IPS-20b (cell line): ENCODE data around the gene SPDYC.
"Not testable (repeated sequence)": the region's sequence is repeated elsewhere in the genome, so short reads cannot be mapped to it uniquely, and the experiment has no call there.

Source experiments
- H3K27ac ChIP-seq: one replicate; pipeline ENCODE4 v1.5.1; 2013; ENCODE audit warnings: low read length
- H3K27me3 ChIP-seq: 2 replicates; pipeline ENCODE4 v1.6.1; 2013; ENCODE audit warnings: mild to moderate bottlenecking, low read length, inconsistent platforms; ENCODE audit not compliant: insufficient read depth
- H3K36me3 ChIP-seq: 2 replicates; pipeline ENCODE4 v1.6.1; 2013; ENCODE audit warnings: low read depth, mild to moderate bottlenecking, inconsistent platforms, low read length, moderate library complexity; ENCODE audit not compliant: insufficient read depth
- H3K4me1 ChIP-seq: 2 replicates; pipeline ENCODE4 v1.6.1; 2013; ENCODE audit warnings: mild to moderate bottlenecking, control low read depth, inconsistent platforms, low read length, moderate library complexity; ENCODE audit not compliant: insufficient read depth
- H3K4me3 ChIP-seq: 2 replicates; pipeline ENCODE4 v1.5.1; 2013; ENCODE audit warnings: mild to moderate bottlenecking, low read length, inconsistent platforms
- H3K9ac ChIP-seq: 2 replicates; pipeline ENCODE4 v1.6.1; 2013; ENCODE audit warnings: low read depth, mild to moderate bottlenecking, inconsistent platforms, low read length, moderate library complexity
- H3K9me3 ChIP-seq: 2 replicates; pipeline ENCODE4 v1.6.1; 2013; ENCODE audit warnings: mild to moderate bottlenecking, low read depth, low read length, inconsistent platforms; ENCODE audit not compliant: insufficient read depth

The SPDYC gene

GRCh38 chr11:65159012-65159411 is 11.0 kb upstream of the SPDYC start:
- Histone ChIP-seq H3K27ac (no peak overlapping the region), H3K9me3 (no peaks in the 10 kb centered on the region), H3K4me3 (no peak overlapping the region), H3K9ac (no peak overlapping the region), H3K36me3 (no peaks in the 10 kb centered on the region), H3K4me1 (no peaks in the 10 kb centered on the region), H3K27me3 (no peaks in the 10 kb centered on the region)

- Histone ChIP-seq H3K27ac (no peak overlapping the region), H3K4me1 (no peaks in the 10 kb centered on the region), H3K27me3 (no peaks in the 10 kb centered on the region)
Measured at GRCh38 chr11:65160643-65161042, 9.4 kb upstream of the SPDYC start.

GRCh38 chr11:65163684-65164083 is 6.3 kb upstream of the SPDYC start:
- Histone ChIP-seq H3K4me3 (no peak overlapping the region), H3K36me3 (no peaks in the 10 kb centered on the region), H3K27me3 (no peaks in the 10 kb centered on the region)

More at GRCh38 chr11:65160643-65161042, 9.4 kb upstream of the SPDYC start:
- H3K4me3 ChIP-seq: no peak overlapping the region
- no peaks in the 10 kb centered on the region for H3K36me3 ChIP-seq
- no peak overlapping the region for H3K9ac ChIP-seq
- no peaks in the 10 kb centered on the region for H3K9me3 ChIP-seq

GRCh38 chr11:65165410-65166317 is 4.4 kb upstream of the SPDYC start:
- H3K9ac ChIP-seq: no peak overlapping the region
- no peaks in the 10 kb centered on the region for H3K27me3 ChIP-seq
- H3K27ac ChIP-seq: no peak overlapping the region
- H3K36me3 ChIP-seq: no peaks in the 10 kb centered on the region
- no peaks in the 10 kb centered on the region for H3K4me1 ChIP-seq
- H3K4me3 ChIP-seq: no peak overlapping the region
- H3K9me3 ChIP-seq: no peaks in the 10 kb centered on the region

More at GRCh38 chr11:65163684-65164083, 6.3 kb upstream of the SPDYC start:
- Histone ChIP-seq H3K9me3 (no peaks in the 10 kb centered on the region), H3K9ac (no peak overlapping the region), H3K27ac (no peak overlapping the region), H3K4me1 (no peaks in the 10 kb centered on the region)

GRCh38 chr11:65166893-65167292 is 3.1 kb upstream of the SPDYC start:
- Histone ChIP-seq H3K27me3 (no peaks in the 10 kb centered on the region), H3K27ac (no peak overlapping the region), H3K9me3 (no peaks in the 10 kb centered on the region), H3K36me3 (no peaks in the 10 kb centered on the region), H3K4me1 (no peaks in the 10 kb centered on the region), H3K4me3 (no peak overlapping the region), H3K9ac (no peak overlapping the region)

GRCh38 chr11:65167656-65168055 is 2.4 kb upstream of the SPDYC start:
- Histone ChIP-seq H3K4me3 (no peak overlapping the region), H3K9me3 (no peaks in the 10 kb centered on the region), H3K4me1 (no peaks in the 10 kb centered on the region), H3K27me3 (no peaks in the 10 kb centered on the region), H3K36me3 (no peaks in the 10 kb centered on the region), H3K27ac (no peak overlapping the region), H3K9ac (no peak overlapping the region)

- Histone ChIP-seq H3K4me1 (no peaks in the 10 kb centered on the region), H3K9ac (no peak overlapping the region), H3K4me3 (no peak overlapping the region), H3K27ac (no peak overlapping the region), H3K9me3 (no peaks in the 10 kb centered on the region), H3K36me3 (no peaks in the 10 kb centered on the region), H3K27me3 (no peaks in the 10 kb centered on the region)
Measured at GRCh38 chr11:65169164-65169641, 830 bp upstream of the SPDYC start.

- H3K27me3 ChIP-seq: no peaks in the 10 kb centered on the region
- no peaks in the 10 kb centered on the region for H3K9me3 ChIP-seq
- H3K27ac ChIP-seq: no peak overlapping the region
- no peaks in the 10 kb centered on the region for H3K4me1 ChIP-seq
- no peak overlapping the region for H3K9ac ChIP-seq
- H3K4me3 ChIP-seq: no peak overlapping the region
- no peaks in the 10 kb centered on the region for H3K36me3 ChIP-seq
Measured at GRCh38 chr11:65172600-65172999, 2.6 kb downstream of the SPDYC start.

- not testable (repeated sequence) for H3K4me1 ChIP-seq, H3K9me3 ChIP-seq, H3K4me3 ChIP-seq, H3K36me3 ChIP-seq, H3K27ac ChIP-seq, H3K9ac ChIP-seq, H3K27me3 ChIP-seq
Measured at GRCh38 chr11:65174571-65175010, 4.6 kb downstream of the SPDYC start.

GRCh38 chr11:65180877-65181568 is 11.0 kb downstream of the SPDYC start:
- Histone ChIP-seq H3K27me3 (no peaks in the 10 kb centered on the region), H3K9me3 (no peaks in the 10 kb centered on the region), H3K4me3 (peak overlapping the region; percentile 93), H3K36me3 (peaks cover 4% of the 10 kb centered on the region; the same call in 1 of the 2 replicates), H3K27ac (no peak overlapping the region), H3K9ac (peak overlapping the region; percentile 68; the same call in 1 of the 2 replicates), H3K4me1 (peaks cover 27% of the 10 kb centered on the region)

GRCh38 chr11:65181569-65182257 is 11.7 kb downstream of the SPDYC start, which contains the start of gene CAPN1:
Gene CAPN1, plus strand, starts transcription at chr11:65181928. Its CDS starts 774 bp downstream, at chr11:65182702.
- no peaks in the 10 kb centered on the region for H3K9me3 ChIP-seq
- peak within 1 kb of the TSS; percentile 97 for H3K27ac ChIP-seq
- peak within 1 kb of the TSS; percentile 89; the same call in 1 of the 2 replicates for H3K9ac ChIP-seq
- no peaks in the 10 kb centered on the region for H3K27me3 ChIP-seq
- H3K36me3 ChIP-seq: peaks cover 11% of the 10 kb centered on the region
- H3K4me1 ChIP-seq: peaks cover 32% of the 10 kb centered on the region
- H3K4me3 ChIP-seq: peak within 1 kb of the TSS; percentile 93
